Endothelial cell of umbilical vein (primary cell): ENCODE measurements around the gene KRT12. TPM values are rescaled to one million over a fixed set of nuclear protein-coding genes. Genes with fewer than 3 reads are reported as not detected.

ENCODE experiments used
- BruUV-seq: library from RNA; stranded (reverse); fragments of 400-500 nt; replicated peaks from 2 replicates; lab custom pipeline; 2021; lab: Mats Ljungman, UMichigan
- CTCF ChIA-PET: fragments of 300-600, 350-600 bp; sonication (Branson Sonifier 250); formaldehyde crosslinking; loops from one replicate; lab custom pipeline; 2021; ENCODE audit warnings: antibody characterized with exemption, inconsistent platforms; lab: Charles Lee
- POLR2A ChIA-PET: fragments of 300-600, 350-600 bp; sonication (Branson Sonifier 250); formaldehyde crosslinking; loops from one replicate; lab custom pipeline; 2021; ENCODE audit warnings: antibody characterized with exemption, inconsistent platforms; lab: Charles Lee
- DNase-seq: peaks from one replicate; pipeline ENCODE4 v3.0.0-alpha.2; 2011; ENCODE audit warnings: low read depth, low spot score
- FAIRE-seq: peaks from 2 replicates; lab custom pipeline; 2011; peaks lifted over from hg19 to GRCh38; lab: Jason Lieb, UNC
- H2AFZ ChIP-seq: 2 replicates; pipeline ENCODE4 v1.6.0; 2012; ENCODE audit warnings: low read depth, low read length, control low read depth, inconsistent platforms
- H3K27ac ChIP-seq: 2 replicates; pipeline ENCODE4 v1.5.1; 2011; ENCODE audit warnings: low read depth, mild to moderate bottlenecking, control low read depth, low read length, moderate library complexity; ENCODE audit not compliant: insufficient read depth
- H3K27me3 ChIP-seq, 2 experiments: 2 replicates each; pipeline versions ENCODE4 v1.6.0 to v1.6.1; 2011; ENCODE audit warnings: low read length in 2 of 2, mixed read lengths in 1 of 2; ENCODE audit not compliant: control insufficient read depth in 2 of 2, insufficient read depth in 2 of 2
- H3K36me3 ChIP-seq, 2 experiments: 2 replicates in 1 of 2; 3 replicates in 1 of 2; pipeline ENCODE4 v1.5.1; 2011; ENCODE audit warnings: low read length in 2 of 2, mild to moderate bottlenecking in 1 of 2, moderate library complexity in 1 of 2; ENCODE audit not compliant: control insufficient read depth in 2 of 2, insufficient read depth in 2 of 2; ENCODE audit errors: extremely low read depth in 1 of 2
- H3K4me1 ChIP-seq: 3 replicates; pipeline ENCODE4 v1.5.1; 2011; ENCODE audit warnings: mild to moderate bottlenecking, low read length; ENCODE audit not compliant: control insufficient read depth, insufficient read depth; ENCODE audit errors: extremely low read depth
- H3K4me2 ChIP-seq: 2 replicates; pipeline ENCODE4 v1.6.1; 2011; ENCODE audit warnings: low read length, control low read depth, mixed read lengths; ENCODE audit not compliant: insufficient read depth
- H3K4me3 ChIP-seq, 3 experiments: fragments of 200-600 bp in 1 of 3; sonication (generic), shearing (Covaris generic) in 1 of 3; replicated peaks in 1 of 3; 2 replicates each; pipeline ENCODE4 v1.5.1; 2011 to 2016; ENCODE audit warnings: control low read depth in 3 of 3, low read length in 3 of 3, mild to moderate bottlenecking in 2 of 3, inconsistent platforms in 1 of 3, low read depth in 1 of 3, moderate library complexity in 1 of 3; ENCODE audit not compliant: insufficient read depth in 1 of 3
- H3K79me2 ChIP-seq: 2 replicates; pipeline ENCODE4 v1.6.0; 2012; ENCODE audit warnings: low read length, inconsistent platforms; ENCODE audit not compliant: control insufficient read depth, insufficient read depth
- H3K9ac ChIP-seq: replicated peaks from 2 replicates; pipeline ENCODE3; 2011; ENCODE audit warnings: low read length, control low read depth; ENCODE audit not compliant: insufficient read depth; ENCODE audit errors: extremely low read depth
- H3K9me1 ChIP-seq: replicated peaks from 3 replicates; pipeline ENCODE4 v1.6.0; 2011; ENCODE audit warnings: mild to moderate bottlenecking, low read length; ENCODE audit not compliant: control insufficient read depth, insufficient read depth; ENCODE audit errors: extremely low read depth
- H3K9me3 ChIP-seq: replicated peaks from 2 replicates; pipeline ENCODE4 v1.5.1; 2012; ENCODE audit warnings: low read length, inconsistent platforms; ENCODE audit not compliant: control insufficient read depth, insufficient read depth
- H4K20me1 ChIP-seq: replicated peaks from 2 replicates; pipeline ENCODE3; 2011; ENCODE audit warnings: mild to moderate bottlenecking, low read length; ENCODE audit not compliant: control insufficient read depth, insufficient read depth; ENCODE audit errors: extremely low read depth
- CTCF ChIP-seq, 2 donors: IDR thresholded peaks; 1 replicate in 1 of 2; 2 replicates in 1 of 2; pipeline ENCODE4 v1.5.1; 2011; ENCODE audit warnings: low read length in 2 of 2, mild to moderate bottlenecking in 2 of 2, moderate library complexity in 2 of 2, control low read depth in 1 of 2, inconsistent platforms in 1 of 2, low read depth in 1 of 2; ENCODE audit not compliant: insufficient read depth in 1 of 2; ENCODE audit errors: extremely low read depth in 1 of 2
- EZH2 ChIP-seq: IDR thresholded peaks from 2 replicates; pipeline ENCODE4 v1.6.1; 2012; ENCODE audit warnings: borderline replicate concordance, low read depth, mild to moderate bottlenecking, moderate library complexity, low read length, inconsistent platforms; ENCODE audit not compliant: severe bottlenecking
- FOS ChIP-seq: IDR thresholded peaks from 2 replicates; pipeline ENCODE4 v1.6.1; 2011; ENCODE audit warnings: mild to moderate bottlenecking, low read length, moderate library complexity, borderline replicate concordance; ENCODE audit not compliant: insufficient read depth
- GATA2 ChIP-seq: IDR thresholded peaks from 2 replicates; pipeline ENCODE4 v1.7.0; 2011; ENCODE audit warnings: low read depth, mild to moderate bottlenecking, moderate library complexity, mixed read lengths, low read length; ENCODE audit not compliant: insufficient read length, insufficient read depth
- JUN ChIP-seq: IDR thresholded peaks from 2 replicates; pipeline ENCODE4 v1.6.1; 2011; ENCODE audit warnings: borderline replicate concordance, low read depth; ENCODE audit not compliant: insufficient read length, insufficient read depth
- MAX ChIP-seq: IDR thresholded peaks from 2 replicates; pipeline ENCODE4 v1.6.1; 2011; ENCODE audit not compliant: insufficient read depth, insufficient read length
- MYC ChIP-seq: IDR thresholded peaks from one replicate; pipeline ENCODE4 v1.6.1; 2011; ENCODE audit warnings: mild to moderate bottlenecking, low read depth, low read length
- POLR2A ChIP-seq: IDR thresholded peaks from 2 replicates; pipeline ENCODE4 v1.6.1; 2012; ENCODE audit warnings: low read depth, mild to moderate bottlenecking, control low read depth, low read length
- POLR2AphosphoS5 ChIP-seq: IDR thresholded peaks from 2 replicates; pipeline ENCODE4 v1.6.1; 2012; ENCODE audit warnings: low read depth, mild to moderate bottlenecking, control low read depth, low read length, moderate library complexity; ENCODE audit not compliant: insufficient read depth
- dilution Hi-C: fragments of 300-500 bp; cut with MboI; formaldehyde crosslinking; loops from one replicate; pipeline ENCODE4 v1.15.0; 2019; ENCODE audit warnings: low sequenced_read_pairs; ENCODE audit not compliant: extremely low pct_ligation_motif_present
- intact Hi-C: fragments of 100-400 bp; cut with micrococcal nuclease; formaldehyde crosslinking; loops from one replicate; pipeline ENCODE4 v1.10.0; 2022
- polyA plus RNA-seq, 4 experiments: library from polyadenylated mRNA; depleted of rRNA in 3 of 4; stranded (reverse) in 3 of 4; unstranded in 1 of 4; fragments of >200 nt; gene quantifications; 2 replicates each; pipeline versions ENCODE4 v1.2.1 to v1.2.3, GENCODE V29; 2011 to 2012; ENCODE audit warnings: missing spikeins in 1 of 4
- total RNA-seq: library from RNA; stranded (reverse); gene quantifications from 2 replicates; pipeline ENCODE4 v1.2.3, GENCODE V29; 2021

Gene KRT12
- total and polyA plus RNA-seq, 2 donors (not counting 3 experiments of a cell fraction or from before 2014, with no cell fraction given), result not detected

- H3K27ac ChIP-seq, result no peak overlapping the region
- CTCF ChIA-PET, result interaction anchor here (0.7 to 1.2 kb wide), 2 partner anchors 11 to 37 kb away, joined by 4 to 5 read pairs; no protein-coding TSS in a partner anchor
- no peak overlapping the region for H3K4me2 ChIP-seq
- H3K79me2 ChIP-seq, result no peaks in the 10 kb centered on the region
- TF ChIP-seq CTCF (IDR thresholded peaks at IDR 0.05; ENCODE audit: extremely low read depth in 1 of 2, insufficient read depth in 1 of 2, low read depth in 1 of 2, low read length in 2 of 2) (no peak), POLR2A (no peak), EZH2 (no peak), JUN (no peak), FOS (no peak), MYC (no peak), POLR2AphosphoS5 (no peak), GATA2 (no peak), MAX (no peak)
- dilution Hi-C loops (no loop called here), intact Hi-C loops (no loop called here)
- no peaks in the 10 kb centered on the region for H3K36me3 ChIP-seq
- POLR2A ChIA-PET, result no interaction called here
- DNase-seq (no peak), FAIRE-seq (no peak)
- no peaks in the 10 kb centered on the region for H4K20me1 ChIP-seq
- no peaks in the 10 kb centered on the region for H3K4me1 ChIP-seq
- BruUV-seq, result no TSS peak
- no peak overlapping the region for H3K9ac ChIP-seq
- H3K27me3 ChIP-seq, result peaks cover 9 to 22% of the 10 kb centered on the region in 2 experiments
- no peaks in the 10 kb centered on the region for H3K9me1 ChIP-seq
- no peak overlapping the region for H2AFZ ChIP-seq
- no peak overlapping the region for H3K4me3 ChIP-seq
- H3K9me3 ChIP-seq, result no peaks in the 10 kb centered on the region
These were observed 6.8 kb upstream of the KRT12 start for GRCh38 chr17:40873801-40874200.
